H1 (cell line): ENCODE data around the gene EEIG2. TPM values are rescaled to one million over a fixed set of nuclear protein-coding genes. Genes with fewer than 3 reads are reported as not detected.
A peak's percentile ranks its signal among the peaks of the same experiment; 100 is the strongest.

Source experiments
- ASH2L ChIP-seq: fragments of 200-600, 300-600 bp; sonication (generic); IDR thresholded peaks from one replicate; pipeline ENCODE4 v1.7.1; 2017; ENCODE audit warnings: low read length
- BCL11A ChIP-seq, 2 experiments: IDR thresholded peaks; one replicate each; pipeline ENCODE4 v1.6.1; 2011; ENCODE audit warnings: low read depth in 2 of 2, low read length in 2 of 2, mild to moderate bottlenecking in 2 of 2
- MAFK ChIP-seq: IDR thresholded peaks from 2 replicates; pipeline ENCODE4 v1.6.1; 2012; ENCODE audit warnings: low read depth, mild to moderate bottlenecking, improper control_type of control experiment, low read length
- RBBP5 ChIP-seq: IDR thresholded peaks from 2 replicates; pipeline ENCODE4 v1.7.1; 2012; ENCODE audit warnings: low read depth, mild to moderate bottlenecking, inconsistent platforms, low read length, moderate library complexity, borderline replicate concordance
- SAP30 ChIP-seq: fragments of 300-600 bp; sonication (generic); IDR thresholded peaks from 2 replicates; pipeline ENCODE4 v1.7.1; 2012; ENCODE audit warnings: low read length, moderate library complexity, mild to moderate bottlenecking, inconsistent platforms; ENCODE audit not compliant: insufficient read depth, insufficient replicate concordance
- polyA plus RNA-seq, 7 experiments: library from polyadenylated mRNA; depleted of rRNA in 3 of 7; stranded (reverse) in 5 of 7; unstranded in 2 of 7; fragments of >200 nt in 5 of 7; fragments of 200-250 nt in 2 of 7; gene quantifications; 1 replicate in 5 of 7; 2 replicates in 1 of 7; 4 replicates in 1 of 7; pipeline versions ENCODE4 v1.2.1 to v1.2.3, GENCODE V29; 2011 to 2013; ENCODE audit warnings: missing spikeins in 2 of 7, mixed read lengths in 2 of 7
- total RNA-seq: library from RNA; stranded (reverse); fragmentation: NEBNext Ultra II Directional; extraction: Animal tissue kit (Norgen Biotek cat#: 25700); gene quantifications from 2 replicates; pipeline ENCODE4 v1.2.1, GENCODE V29; 2021
- TF ChIP-seq, protein P1 (sequence below): fragments of 300-600 bp; sonication (generic); IDR thresholded peaks from 2 replicates; pipeline ENCODE4 v1.7.1; 2012; ENCODE audit warnings: low read length, moderate library complexity, mild to moderate bottlenecking, inconsistent platforms; ENCODE audit not compliant: insufficient replicate concordance
- TF ChIP-seq, protein P2 (sequence below): IDR thresholded peaks from 2 replicates; pipeline ENCODE4 v1.6.1; 2012; ENCODE audit warnings: low read length, inconsistent platforms

EEIG2 gene
- total and polyA plus RNA-seq, 2 of the 8 experiments (the other 6 are each of a cell fraction or from before 2014, with no cell fraction given) = 6.1 to 20.1 TPM

DNA sequence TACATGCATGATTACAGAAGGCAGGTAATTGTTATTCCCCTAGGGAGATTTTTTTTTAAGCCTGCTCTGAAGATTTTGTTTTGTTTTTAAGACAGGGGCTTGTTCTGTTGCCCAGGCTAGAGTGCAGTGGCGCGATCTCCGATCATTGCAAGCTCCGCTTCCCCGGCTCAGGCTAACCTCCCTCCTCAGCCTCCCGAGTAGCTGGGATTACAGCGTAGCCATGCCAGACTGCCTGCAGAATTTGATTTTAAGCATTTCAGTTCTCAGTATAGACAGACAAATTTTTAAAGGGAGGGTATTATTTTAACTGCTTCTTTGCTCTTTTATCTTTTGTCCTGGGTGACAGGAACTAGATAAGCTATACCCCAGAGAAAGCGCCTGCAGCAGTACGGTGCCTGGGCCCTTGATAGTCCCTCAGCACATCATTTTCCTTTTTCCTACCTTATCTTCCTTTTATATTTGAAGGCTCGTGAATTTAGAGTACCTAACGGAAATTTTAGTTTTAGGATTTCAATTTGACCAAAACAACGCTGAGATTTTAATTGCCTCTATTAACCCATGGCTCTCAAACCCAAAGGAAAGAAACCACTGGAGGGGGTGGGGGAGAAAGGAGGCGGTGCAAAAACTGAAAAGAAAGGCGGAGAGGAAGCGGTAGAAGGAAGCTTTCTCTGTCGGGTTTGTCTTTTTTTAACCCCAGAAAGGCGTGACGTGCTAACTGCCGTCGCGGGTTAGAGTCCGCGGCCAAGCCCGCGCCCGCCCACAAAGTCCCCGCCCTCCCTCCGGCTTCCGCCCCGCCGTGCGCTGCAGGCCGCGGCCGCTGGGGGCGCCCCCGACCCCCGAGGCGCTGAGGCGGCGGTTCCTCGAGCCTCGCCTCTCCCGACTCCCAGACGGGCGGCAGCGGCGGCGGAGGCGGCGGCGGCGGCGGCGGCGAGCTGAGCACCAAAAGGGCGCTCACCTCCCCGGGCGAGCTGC lies at the start of gene EEIG2 (continued):
- TF ChIP-seq, protein P1, sequence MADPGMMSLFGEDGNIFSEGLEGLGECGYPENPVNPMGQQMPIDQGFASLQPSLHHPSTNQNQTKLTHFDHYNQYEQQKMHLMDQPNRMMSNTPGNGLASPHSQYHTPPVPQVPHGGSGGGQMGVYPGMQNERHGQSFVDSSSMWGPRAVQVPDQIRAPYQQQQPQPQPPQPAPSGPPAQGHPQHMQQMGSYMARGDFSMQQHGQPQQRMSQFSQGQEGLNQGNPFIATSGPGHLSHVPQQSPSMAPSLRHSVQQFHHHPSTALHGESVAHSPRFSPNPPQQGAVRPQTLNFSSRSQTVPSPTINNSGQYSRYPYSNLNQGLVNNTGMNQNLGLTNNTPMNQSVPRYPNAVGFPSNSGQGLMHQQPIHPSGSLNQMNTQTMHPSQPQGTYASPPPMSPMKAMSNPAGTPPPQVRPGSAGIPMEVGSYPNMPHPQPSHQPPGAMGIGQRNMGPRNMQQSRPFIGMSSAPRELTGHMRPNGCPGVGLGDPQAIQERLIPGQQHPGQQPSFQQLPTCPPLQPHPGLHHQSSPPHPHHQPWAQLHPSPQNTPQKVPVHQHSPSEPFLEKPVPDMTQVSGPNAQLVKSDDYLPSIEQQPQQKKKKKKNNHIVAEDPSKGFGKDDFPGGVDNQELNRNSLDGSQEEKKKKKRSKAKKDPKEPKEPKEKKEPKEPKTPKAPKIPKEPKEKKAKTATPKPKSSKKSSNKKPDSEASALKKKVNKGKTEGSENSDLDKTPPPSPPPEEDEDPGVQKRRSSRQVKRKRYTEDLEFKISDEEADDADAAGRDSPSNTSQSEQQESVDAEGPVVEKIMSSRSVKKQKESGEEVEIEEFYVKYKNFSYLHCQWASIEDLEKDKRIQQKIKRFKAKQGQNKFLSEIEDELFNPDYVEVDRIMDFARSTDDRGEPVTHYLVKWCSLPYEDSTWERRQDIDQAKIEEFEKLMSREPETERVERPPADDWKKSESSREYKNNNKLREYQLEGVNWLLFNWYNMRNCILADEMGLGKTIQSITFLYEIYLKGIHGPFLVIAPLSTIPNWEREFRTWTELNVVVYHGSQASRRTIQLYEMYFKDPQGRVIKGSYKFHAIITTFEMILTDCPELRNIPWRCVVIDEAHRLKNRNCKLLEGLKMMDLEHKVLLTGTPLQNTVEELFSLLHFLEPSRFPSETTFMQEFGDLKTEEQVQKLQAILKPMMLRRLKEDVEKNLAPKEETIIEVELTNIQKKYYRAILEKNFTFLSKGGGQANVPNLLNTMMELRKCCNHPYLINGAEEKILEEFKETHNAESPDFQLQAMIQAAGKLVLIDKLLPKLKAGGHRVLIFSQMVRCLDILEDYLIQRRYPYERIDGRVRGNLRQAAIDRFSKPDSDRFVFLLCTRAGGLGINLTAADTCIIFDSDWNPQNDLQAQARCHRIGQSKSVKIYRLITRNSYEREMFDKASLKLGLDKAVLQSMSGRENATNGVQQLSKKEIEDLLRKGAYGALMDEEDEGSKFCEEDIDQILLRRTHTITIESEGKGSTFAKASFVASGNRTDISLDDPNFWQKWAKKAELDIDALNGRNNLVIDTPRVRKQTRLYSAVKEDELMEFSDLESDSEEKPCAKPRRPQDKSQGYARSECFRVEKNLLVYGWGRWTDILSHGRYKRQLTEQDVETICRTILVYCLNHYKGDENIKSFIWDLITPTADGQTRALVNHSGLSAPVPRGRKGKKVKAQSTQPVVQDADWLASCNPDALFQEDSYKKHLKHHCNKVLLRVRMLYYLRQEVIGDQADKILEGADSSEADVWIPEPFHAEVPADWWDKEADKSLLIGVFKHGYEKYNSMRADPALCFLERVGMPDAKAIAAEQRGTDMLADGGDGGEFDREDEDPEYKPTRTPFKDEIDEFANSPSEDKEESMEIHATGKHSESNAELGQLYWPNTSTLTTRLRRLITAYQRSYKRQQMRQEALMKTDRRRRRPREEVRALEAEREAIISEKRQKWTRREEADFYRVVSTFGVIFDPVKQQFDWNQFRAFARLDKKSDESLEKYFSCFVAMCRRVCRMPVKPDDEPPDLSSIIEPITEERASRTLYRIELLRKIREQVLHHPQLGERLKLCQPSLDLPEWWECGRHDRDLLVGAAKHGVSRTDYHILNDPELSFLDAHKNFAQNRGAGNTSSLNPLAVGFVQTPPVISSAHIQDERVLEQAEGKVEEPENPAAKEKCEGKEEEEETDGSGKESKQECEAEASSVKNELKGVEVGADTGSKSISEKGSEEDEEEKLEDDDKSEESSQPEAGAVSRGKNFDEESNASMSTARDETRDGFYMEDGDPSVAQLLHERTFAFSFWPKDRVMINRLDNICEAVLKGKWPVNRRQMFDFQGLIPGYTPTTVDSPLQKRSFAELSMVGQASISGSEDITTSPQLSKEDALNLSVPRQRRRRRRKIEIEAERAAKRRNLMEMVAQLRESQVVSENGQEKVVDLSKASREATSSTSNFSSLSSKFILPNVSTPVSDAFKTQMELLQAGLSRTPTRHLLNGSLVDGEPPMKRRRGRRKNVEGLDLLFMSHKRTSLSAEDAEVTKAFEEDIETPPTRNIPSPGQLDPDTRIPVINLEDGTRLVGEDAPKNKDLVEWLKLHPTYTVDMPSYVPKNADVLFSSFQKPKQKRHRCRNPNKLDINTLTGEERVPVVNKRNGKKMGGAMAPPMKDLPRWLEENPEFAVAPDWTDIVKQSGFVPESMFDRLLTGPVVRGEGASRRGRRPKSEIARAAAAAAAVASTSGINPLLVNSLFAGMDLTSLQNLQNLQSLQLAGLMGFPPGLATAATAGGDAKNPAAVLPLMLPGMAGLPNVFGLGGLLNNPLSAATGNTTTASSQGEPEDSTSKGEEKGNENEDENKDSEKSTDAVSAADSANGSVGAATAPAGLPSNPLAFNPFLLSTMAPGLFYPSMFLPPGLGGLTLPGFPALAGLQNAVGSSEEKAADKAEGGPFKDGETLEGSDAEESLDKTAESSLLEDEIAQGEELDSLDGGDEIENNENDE = no peak
- no peak for TF ChIP-seq BCL11A (IDR thresholded peaks at IDR 0.05; ENCODE audit: low read depth in 2 of 2, low read length in 2 of 2)
- TF ChIP-seq, protein P2, sequence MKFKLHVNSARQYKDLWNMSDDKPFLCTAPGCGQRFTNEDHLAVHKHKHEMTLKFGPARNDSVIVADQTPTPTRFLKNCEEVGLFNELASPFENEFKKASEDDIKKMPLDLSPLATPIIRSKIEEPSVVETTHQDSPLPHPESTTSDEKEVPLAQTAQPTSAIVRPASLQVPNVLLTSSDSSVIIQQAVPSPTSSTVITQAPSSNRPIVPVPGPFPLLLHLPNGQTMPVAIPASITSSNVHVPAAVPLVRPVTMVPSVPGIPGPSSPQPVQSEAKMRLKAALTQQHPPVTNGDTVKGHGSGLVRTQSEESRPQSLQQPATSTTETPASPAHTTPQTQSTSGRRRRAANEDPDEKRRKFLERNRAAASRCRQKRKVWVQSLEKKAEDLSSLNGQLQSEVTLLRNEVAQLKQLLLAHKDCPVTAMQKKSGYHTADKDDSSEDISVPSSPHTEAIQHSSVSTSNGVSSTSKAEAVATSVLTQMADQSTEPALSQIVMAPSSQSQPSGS = no peak
- 0 out of 2 replicates have a peak, but pooled peaks have one; percentile 49 for TF ChIP-seq RBBP5
- no peak for TF ChIP-seq MAFK
- peak; percentile 24 for TF ChIP-seq ASH2L
- no peak for TF ChIP-seq SAP30
